Ovary (tissue), 10 donors: ENCODE data around the gene EXOSC7. TPM values are rescaled to one million over a fixed set of nuclear protein-coding genes. Genes with fewer than 3 reads are reported as not detected.

ENCODE experiments used
- DNase-seq, 5 donors: peaks; one replicate each; pipeline ENCODE4 v3.0.0-alpha.2; 2019 to 2020
- H3K27ac ChIP-seq, 2 donors: fragments of 200-600 bp; one replicate each; pipeline versions ENCODE4 v1.5.1 to v1.8.0; 2019 to 2022
- H3K27me3 ChIP-seq: fragments of 200-600 bp; one replicate; pipeline ENCODE4 v1.8.0; 2022
- H3K36me3 ChIP-seq: fragments of 200-600 bp; sonication (generic); one replicate; pipeline ENCODE4 v1.5.1; 2019
- H3K4me1 ChIP-seq: one replicate; pipeline ENCODE4 v1.8.1; 2013; ENCODE audit warnings: mild to moderate bottlenecking, moderate library complexity; ENCODE audit not compliant: insufficient read depth
- H3K4me3 ChIP-seq: fragments of 200-600 bp; sonication (generic); one replicate; pipeline ENCODE4 v1.5.1; 2017
- H3K9me3 ChIP-seq, 2 donors: fragments of 200-600 bp in 1 of 2; sonication (generic) in 1 of 2; one replicate each; pipeline versions ENCODE4 v1.5.1 to v1.8.1; 2013 to 2019; ENCODE audit warnings: mild to moderate bottlenecking in 1 of 2, moderate library complexity in 1 of 2
- EP300 ChIP-seq: sonication (generic); formaldehyde crosslinking; IDR thresholded peaks from one replicate; pipeline ENCODE4 v1.6.1; 2017; ENCODE audit warnings: antibody characterized with exemption
- POLR2A ChIP-seq: fragments of 450-650 bp; IDR thresholded peaks from one replicate; pipeline ENCODE4 v1.6.1; 2017; ENCODE audit warnings: antibody characterized with exemption, mild to moderate bottlenecking, moderate library complexity
- WGBS, 3 donors: extraction: QIAGEN DNeasy Blood & Tissue Kit in 1 of 3; methylation state at CpG; one replicate each; pipeline versions ENCODE4 v1.1.5 to v1.1.7; 2013 to 2017; 5-methylcytosine and 5-hydroxymethylcytosine counted together
- intact Hi-C, 4 donors: fragments of 100-400 bp; cut with DNase I; formaldehyde crosslinking; loops; one replicate each; pipeline versions ENCODE4 v1.11.0 to v1.15.1; 2022 to 2023
- long read RNA-seq, 3 donors: library from polyadenylated mRNA in 2 of 3; unstranded in 2 of 3; transcript quantifications; one replicate each; pipeline ENCODE4 v2.0.0 and lab custom pipeline, GENCODE V29; 2021 to 2026
- polyA plus RNA-seq, 2 donors: library from polyadenylated mRNA; stranded (reverse); fragments of 200-250 nt in 1 of 2; fragments of 350-450 nt in 1 of 2; fragmentation: Illumina TruSeq in 1 of 2; extraction: RNeasy Lipid Tissue Mini Kit (QIAGEN cat#74804) in 1 of 2; gene quantifications; one replicate each; pipeline ENCODE4 v1.2.3, GENCODE V29; 2013 to 2014
- total RNA-seq, 7 donors: library from RNA; depleted of rRNA in 2 of 7; stranded (reverse); fragments of >200 nt in 2 of 7; fragmentation: NEBNext Ultra II Directional in 3 of 7; extraction: Animal tissue kit (Norgen Biotek cat#: 25700) in 3 of 7; gene quantifications; one replicate each; pipeline versions ENCODE4 v1.1.0 to v1.2.4, GENCODE V29; 2016 to 2023
- TF ChIP-seq, protein P1 (sequence below), 3 donors: fragments of 450-650 bp in 2 of 3; fragments of 200-600 bp in 1 of 3; IDR thresholded peaks; one replicate each; pipeline versions ENCODE4 v1.5.1 to v1.8.0; 2016 to 2022; ENCODE audit warnings: antibody characterized with exemption in 3 of 3, mild to moderate bottlenecking in 1 of 3
- donor health status: DM: no; HTN: no; CAD: no; lungs with moderate emphysema.
- donor health status: DM: no; HTN: no; CAD: no.
- donor health status: Bipolar disorder and iron deficiency.
- donor health status: DM: yes; HTN: yes; CAD: no.
- donor health status: DM: no; HTN: no; CAD: no.
- donor health status: DM: yes; HTN: yes; CAD: no.

Gene EXOSC7
- total RNA-seq (10 to 100 TPM; 28.3 to 39.3 (median 36.8) TPM), polyA plus RNA-seq (10 to 100 TPM; 34.5 to 35.4 TPM)
- long read RNA-seq, donor 1, transcript EXOSC7-210 (9 exons, 1,395 nt): minor isoform, 26 of 78 reads
- long read RNA-seq, donor 1, transcript EXOSC7-201 (8 exons, 1,055 nt): major isoform, 36 of 78 reads
- long read RNA-seq, donor 1, partial matches to known transcripts: 4 of 78 reads
- long read RNA-seq, donor 1, other reads (novel, unspliced or antisense): 11 of 78 reads
- long read RNA-seq, donor 2, transcript EXOSC7-210 (9 exons, 1,395 nt): minor isoform, 8 of 56 reads
- long read RNA-seq, donor 2, transcript EXOSC7-201 (8 exons, 1,055 nt): major isoform, 28 of 56 reads
- long read RNA-seq, donor 2, partial matches to known transcripts: 0 of 56 reads
- long read RNA-seq, donor 2, other reads (novel, unspliced or antisense): 19 of 56 reads
- long read RNA-seq, donor 3, transcript EXOSC7-201 (8 exons, 1,055 nt): major isoform, 26 of 37 reads
- long read RNA-seq, donor 3, transcript EXOSC7-210 (9 exons, 1,395 nt): minor isoform, 5 of 37 reads
- long read RNA-seq, donor 3, partial matches to known transcripts: 0 of 37 reads
- long read RNA-seq, donor 3, other reads (novel, unspliced or antisense): 6 of 37 reads

DNA sequence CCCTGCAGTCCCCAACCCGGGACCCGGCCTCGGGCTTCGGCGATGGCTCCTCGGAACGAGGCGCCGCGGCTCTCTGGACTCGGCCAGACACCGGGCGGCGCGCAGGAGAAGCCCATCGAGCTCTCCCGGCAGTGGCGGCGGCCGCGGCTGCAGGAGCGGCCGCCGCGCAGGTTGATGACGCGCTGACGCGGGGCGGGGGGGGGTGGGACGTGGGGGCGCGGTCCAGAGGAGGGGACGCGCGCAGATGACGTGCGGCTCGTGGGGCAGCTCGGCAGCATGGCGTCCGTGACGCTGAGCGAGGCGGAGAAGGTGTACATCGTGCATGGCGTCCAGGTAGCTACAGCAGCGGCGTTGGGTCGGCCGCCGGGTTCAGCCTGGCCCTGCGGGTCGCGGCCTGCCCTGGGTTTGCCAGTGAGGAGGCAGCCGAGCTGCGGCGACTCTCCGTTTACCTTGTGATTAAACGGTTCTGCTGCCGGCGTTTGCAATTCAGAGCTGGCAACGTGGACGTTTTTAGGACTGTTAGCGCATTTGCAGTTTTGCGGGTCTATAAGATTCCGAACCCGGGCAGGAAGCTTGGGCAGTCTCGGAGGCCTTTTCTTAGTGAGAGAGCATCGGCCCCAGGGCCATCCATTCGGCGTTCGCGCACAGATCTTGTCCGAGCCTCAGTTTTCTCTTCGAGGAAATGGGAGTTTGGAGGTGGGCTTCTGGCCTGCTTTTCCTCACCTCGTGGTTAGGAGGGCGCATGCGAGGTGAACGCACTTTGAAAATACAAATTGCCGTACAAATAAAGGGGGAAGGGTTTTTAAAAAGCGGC, at the start of gene EXOSC7, which contains the start of gene ZDHHC3:
TSS of gene EXOSC7 (plus strand) at position 243 of the 814 bp plus-strand sequence. CDS start at position 277, 34 bp downstream.
TSS of gene ZDHHC3 (minus strand) at position 173 of the 814 bp plus-strand sequence. CDS start 16,738 bp downstream, outside the sequence.
- 0 to 1% (median 0%) methylated on average over 59 to 82 of the region's 82 CpGs for WGBS, 3 donors
- Histone ChIP-seq H3K27me3 (no peaks in the 10 kb centered on the region), H3K36me3 (no peaks in the 10 kb centered on the region), H3K4me3 (peak within 1 kb of the TSS; percentile 98), H3K9me3 (no peaks in the 10 kb centered on the region), H3K4me1 (peaks cover 14% of the 10 kb centered on the region), H3K27ac (peak within 1 kb of the TSS; percentile 15 to 60)
- TF ChIP-seq POLR2A (peak; percentile 56), EP300 (no peak)
- TF ChIP-seq, protein P1, sequence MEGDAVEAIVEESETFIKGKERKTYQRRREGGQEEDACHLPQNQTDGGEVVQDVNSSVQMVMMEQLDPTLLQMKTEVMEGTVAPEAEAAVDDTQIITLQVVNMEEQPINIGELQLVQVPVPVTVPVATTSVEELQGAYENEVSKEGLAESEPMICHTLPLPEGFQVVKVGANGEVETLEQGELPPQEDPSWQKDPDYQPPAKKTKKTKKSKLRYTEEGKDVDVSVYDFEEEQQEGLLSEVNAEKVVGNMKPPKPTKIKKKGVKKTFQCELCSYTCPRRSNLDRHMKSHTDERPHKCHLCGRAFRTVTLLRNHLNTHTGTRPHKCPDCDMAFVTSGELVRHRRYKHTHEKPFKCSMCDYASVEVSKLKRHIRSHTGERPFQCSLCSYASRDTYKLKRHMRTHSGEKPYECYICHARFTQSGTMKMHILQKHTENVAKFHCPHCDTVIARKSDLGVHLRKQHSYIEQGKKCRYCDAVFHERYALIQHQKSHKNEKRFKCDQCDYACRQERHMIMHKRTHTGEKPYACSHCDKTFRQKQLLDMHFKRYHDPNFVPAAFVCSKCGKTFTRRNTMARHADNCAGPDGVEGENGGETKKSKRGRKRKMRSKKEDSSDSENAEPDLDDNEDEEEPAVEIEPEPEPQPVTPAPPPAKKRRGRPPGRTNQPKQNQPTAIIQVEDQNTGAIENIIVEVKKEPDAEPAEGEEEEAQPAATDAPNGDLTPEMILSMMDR (IDR thresholded peaks at IDR 0.05): no peak
- DNase-seq: peak; percentile 81 to 91 (median 87)
- intact Hi-C loops: no loop called here

DNA sequence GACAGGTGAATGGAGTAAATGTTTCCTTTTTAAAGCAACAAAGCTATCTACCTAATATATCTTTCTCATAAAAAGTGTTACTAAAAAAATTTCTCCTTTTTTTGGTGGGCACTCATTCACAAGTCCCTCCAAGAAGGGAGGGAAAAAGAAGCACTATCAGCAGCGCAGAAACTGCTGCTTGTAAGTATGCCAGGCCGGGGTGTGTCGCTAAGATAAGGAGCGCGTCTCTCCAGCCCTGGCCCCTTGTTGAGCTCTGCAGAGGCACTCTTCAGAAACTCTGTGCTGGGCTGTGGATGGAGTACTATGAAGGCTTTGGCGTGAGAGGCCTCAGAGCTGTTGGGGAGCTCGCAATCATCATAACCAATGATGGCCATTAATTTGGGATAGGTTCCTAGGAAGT, 49.1 kb upstream of the EXOSC7 start:
- intact Hi-C loops: no loop called here
- no peaks in the 10 kb centered on the region for H3K36me3 ChIP-seq

DNA sequence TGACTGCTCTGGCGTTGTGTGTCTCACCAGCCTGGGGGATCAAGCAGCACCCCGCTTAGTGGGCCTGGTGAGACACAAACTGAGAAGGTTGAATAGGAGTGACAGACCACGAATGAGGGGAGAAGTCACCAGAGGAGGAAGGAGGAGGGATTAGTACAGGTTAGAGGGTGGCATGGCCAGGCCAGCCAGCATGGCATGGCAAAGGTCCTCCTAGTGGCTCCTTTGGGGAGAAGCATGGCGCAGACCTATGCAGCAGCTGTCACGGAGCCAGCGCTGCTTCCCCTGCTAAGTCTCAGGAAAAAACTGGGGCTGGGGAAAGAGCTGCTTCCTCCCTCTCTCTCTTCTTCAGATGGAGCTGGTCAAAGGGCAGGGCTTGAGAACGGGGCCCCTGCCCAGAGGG, 48.7 kb upstream of the EXOSC7 start:
- Histone ChIP-seq H3K4me1 (peaks cover 3% of the 10 kb centered on the region), H3K36me3 (no peaks in the 10 kb centered on the region), H3K27me3 (no peaks in the 10 kb centered on the region), H3K9me3 (no peaks in the 10 kb centered on the region), H3K27ac (no peak overlapping the region), H3K4me3 (no peak overlapping the region)
- TF ChIP-seq POLR2A (no peak), EP300 (no peak)
- TF ChIP-seq, protein P1 (IDR thresholded peaks at IDR 0.05): no peak
- 94 to 96% (median 94%) methylated on average over 7 of the region's 7 CpGs for WGBS, 3 donors
- intact Hi-C loops: no loop called here
- DNase-seq: no peak

More for the DNA sequence above, 49.1 kb upstream of the EXOSC7 start:
- 76 to 85% (median 77%) methylated on average over 7 of the region's 7 CpGs for WGBS, 3 donors
- Histone ChIP-seq H3K27ac (no peak overlapping the region), H3K4me1 (peaks cover 3% of the 10 kb centered on the region), H3K9me3 (no peaks in the 10 kb centered on the region), H3K27me3 (no peaks in the 10 kb centered on the region), H3K4me3 (no peak overlapping the region)
- no peak for DNase-seq
- TF ChIP-seq, protein P1 (IDR thresholded peaks at IDR 0.05): no peak
- no peak for TF ChIP-seq POLR2A
- no peak for TF ChIP-seq EP300

DNA sequence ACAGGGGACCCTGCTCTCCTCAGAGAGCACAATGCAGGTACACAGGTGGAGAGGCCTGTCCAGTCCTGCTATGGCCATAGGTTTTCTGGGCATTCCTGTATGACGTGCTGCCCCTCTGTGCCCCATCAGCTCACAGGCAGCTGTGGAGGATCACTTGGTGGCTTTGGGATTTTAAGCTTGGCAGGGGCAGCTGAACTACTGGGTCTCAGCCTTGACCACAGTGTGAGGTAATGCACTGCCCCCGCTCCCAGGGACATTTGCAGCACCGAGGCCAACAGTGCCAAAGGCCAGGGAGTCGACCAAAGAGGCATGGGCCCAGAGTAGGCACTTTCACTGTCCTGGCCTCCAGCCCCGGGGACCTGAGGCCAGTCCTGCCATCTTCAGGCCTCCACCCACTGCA, 46.3 kb upstream of the EXOSC7 start:
- Histone ChIP-seq H3K4me1 (no peaks in the 10 kb centered on the region), H3K9me3 (no peaks in the 10 kb centered on the region), H3K27ac (peak overlapping the region in 1 of 2 donors; percentile 12), H3K27me3 (no peaks in the 10 kb centered on the region), H3K4me3 (no peak overlapping the region), H3K36me3 (no peaks in the 10 kb centered on the region)
- intact Hi-C loops: no loop called here
- DNase-seq: no peak
- 85 to 94% (median 89%) methylated on average over 5 of the region's 5 CpGs for WGBS, 3 donors
- no peak for TF ChIP-seq POLR2A
- TF ChIP-seq, protein P1 (IDR thresholded peaks at IDR 0.05): no peak
- no peak for TF ChIP-seq EP300
